Measurements from ENCODE around the gene ACACA. TPM values are rescaled to one million over a fixed set of nuclear protein-coding genes. Genes with fewer than 3 reads are reported as not detected.
A peak's percentile ranks its signal among the peaks of the same experiment; 100 is the strongest.

The ACACA gene
- total and polyA plus RNA-seq, 2 donors (not counting 1 experiment from before 2014, with no cell fraction given), result 45.2 to 123 TPM

- Histone ChIP-seq H3K4me2 (ENCODE audit: extremely low read depth, insufficient read depth, low read length) (no peak overlapping the region), H3K4me3 (replicated peaks in 1 of 4; ENCODE audit: control extremely low read depth in 1 of 4, insufficient read depth in 1 of 4, low read depth in 3 of 4, low read length in 4 of 4) (no peak overlapping the region), H2AFZ (ENCODE audit: low read length) (no peak overlapping the region), H3K79me2 (ENCODE audit: control insufficient read depth, insufficient read depth, low read length) (no peaks in the 10 kb centered on the region), H3K9me3 (ENCODE audit: control insufficient read depth, insufficient read depth, low read depth, low read length) (no peaks in the 10 kb centered on the region), H3K4me1 (ENCODE audit: control insufficient read depth, extremely low read depth, insufficient read depth, low read length) (no peaks in the 10 kb centered on the region), H3K27me3 (ENCODE audit: control insufficient read depth, insufficient read depth, low read length) (no peaks in the 10 kb centered on the region), H4K20me1 (ENCODE audit: control insufficient read depth, extremely low read depth, insufficient read depth, low read length) (no peaks in the 10 kb centered on the region), H3K27ac (ENCODE audit: insufficient read depth, low read length) (no peak overlapping the region), H3K9ac (ENCODE audit: insufficient read depth, low read length) (no peak overlapping the region), H3K36me3 (ENCODE audit: control insufficient read depth, insufficient read depth, low read length) (no peaks in the 10 kb centered on the region)
- DNase-seq (ENCODE audit: low read depth in 2 of 2), result peak; percentile 21 to 58
- TF ChIP-seq CTCF (conservative IDR thresholded peaks at IDR 0.05 in 1 of 2, IDR thresholded peaks at IDR 0.05 in 1 of 2; ENCODE audit: low read depth in 1 of 2, low read length in 2 of 2), result no peak
- TF ChIP-seq EZH2 (IDR thresholded peaks at IDR 0.05; ENCODE audit: low read length, missing control alignments), result no peak
These were observed 38.1 kb downstream of the ACACA start for GRCh38 chr17:37368577-37368976.

DNA sequence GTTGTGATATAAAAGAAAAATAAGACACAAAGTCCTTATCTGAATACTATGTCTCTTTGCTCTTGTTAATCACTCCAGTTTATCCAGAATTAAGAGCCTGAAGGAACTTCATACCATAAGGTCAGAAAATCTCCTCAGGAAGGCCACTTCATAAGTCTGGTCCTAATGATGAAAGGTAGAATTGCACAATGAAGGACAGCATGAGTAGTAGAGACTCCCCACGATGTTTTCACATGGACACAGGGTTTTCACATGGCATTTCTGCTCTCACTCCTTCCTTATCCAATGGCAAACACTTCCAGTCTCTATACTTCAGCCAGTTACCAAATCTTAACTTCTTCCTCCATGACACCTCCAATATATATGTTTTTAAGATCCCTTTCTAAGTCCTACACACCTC lies 41.0 kb downstream of the ACACA start:
- TF ChIP-seq EZH2 (IDR thresholded peaks at IDR 0.05; ENCODE audit: low read length, missing control alignments) (no peak), CTCF (conservative IDR thresholded peaks at IDR 0.05 in 1 of 2, IDR thresholded peaks at IDR 0.05 in 1 of 2; ENCODE audit: low read depth in 1 of 2, low read length in 2 of 2) (no peak)
- Histone ChIP-seq H4K20me1 (ENCODE audit: control insufficient read depth, extremely low read depth, insufficient read depth, low read length) (no peaks in the 10 kb centered on the region), H3K4me3 (replicated peaks in 1 of 4; ENCODE audit: control extremely low read depth in 1 of 4, insufficient read depth in 1 of 4, low read depth in 3 of 4, low read length in 4 of 4) (no peak overlapping the region), H3K9ac (ENCODE audit: insufficient read depth, low read length) (no peak overlapping the region), H3K79me2 (ENCODE audit: control insufficient read depth, insufficient read depth, low read length) (no peaks in the 10 kb centered on the region), H3K9me3 (ENCODE audit: control insufficient read depth, insufficient read depth, low read depth, low read length) (no peaks in the 10 kb centered on the region), H3K27me3 (ENCODE audit: control insufficient read depth, insufficient read depth, low read length) (no peaks in the 10 kb centered on the region), H3K4me2 (ENCODE audit: extremely low read depth, insufficient read depth, low read length) (no peak overlapping the region), H3K36me3 (ENCODE audit: control insufficient read depth, insufficient read depth, low read length) (no peaks in the 10 kb centered on the region), H3K4me1 (ENCODE audit: control insufficient read depth, extremely low read depth, insufficient read depth, low read length) (no peaks in the 10 kb centered on the region), H3K27ac (ENCODE audit: insufficient read depth, low read length) (no peak overlapping the region), H2AFZ (ENCODE audit: low read length) (no peak overlapping the region)
- no peak for DNase-seq (ENCODE audit: low read depth in 2 of 2)

- Histone ChIP-seq H3K4me2 (ENCODE audit: extremely low read depth, insufficient read depth, low read length) (no peak overlapping the region), H2AFZ (ENCODE audit: low read length) (no peak overlapping the region), H4K20me1 (ENCODE audit: control insufficient read depth, extremely low read depth, insufficient read depth, low read length) (no peaks in the 10 kb centered on the region), H3K27ac (ENCODE audit: insufficient read depth, low read length) (no peak overlapping the region), H3K4me3 (replicated peaks in 1 of 4; ENCODE audit: control extremely low read depth in 1 of 4, insufficient read depth in 1 of 4, low read depth in 3 of 4, low read length in 4 of 4) (no peak overlapping the region), H3K9ac (ENCODE audit: insufficient read depth, low read length) (no peak overlapping the region), H3K9me3 (ENCODE audit: control insufficient read depth, insufficient read depth, low read depth, low read length) (no peaks in the 10 kb centered on the region), H3K4me1 (ENCODE audit: control insufficient read depth, extremely low read depth, insufficient read depth, low read length) (peaks cover 10% of the 10 kb centered on the region), H3K27me3 (ENCODE audit: control insufficient read depth, insufficient read depth, low read length) (no peaks in the 10 kb centered on the region), H3K79me2 (ENCODE audit: control insufficient read depth, insufficient read depth, low read length) (peaks cover 23% of the 10 kb centered on the region), H3K36me3 (ENCODE audit: control insufficient read depth, insufficient read depth, low read length) (no peaks in the 10 kb centered on the region)
- no peak for TF ChIP-seq EZH2 (IDR thresholded peaks at IDR 0.05; ENCODE audit: low read length, missing control alignments)
- TF ChIP-seq CTCF (conservative IDR thresholded peaks at IDR 0.05 in 1 of 2, IDR thresholded peaks at IDR 0.05 in 1 of 2; ENCODE audit: low read depth in 1 of 2, low read length in 2 of 2), result no peak
- no peak for DNase-seq (ENCODE audit: low read depth in 2 of 2)
These were observed 45.1 kb downstream of the ACACA start for GRCh38 chr17:37361543-37361942.

Measured in fibroblast of lung (primary cell).